AG10803 (cell line): ENCODE data around the gene SYDE2.

Experiments used
- DNase-seq: peaks from one replicate; pipeline ENCODE4 v3.0.0; 2010; ENCODE audit warnings: low read depth
- H3K4me3 ChIP-seq: 2 replicates; pipeline ENCODE4 v1.5.1; 2011; ENCODE audit warnings: mild to moderate bottlenecking, low read length, control low read depth
- TF ChIP-seq, protein P1 (sequence below): conservative IDR thresholded peaks from 2 replicates; pipeline ENCODE4 v1.5.1; 2011; ENCODE audit warnings: mild to moderate bottlenecking, low read length, control low read depth, inconsistent platforms

SYDE2 gene

DNA sequence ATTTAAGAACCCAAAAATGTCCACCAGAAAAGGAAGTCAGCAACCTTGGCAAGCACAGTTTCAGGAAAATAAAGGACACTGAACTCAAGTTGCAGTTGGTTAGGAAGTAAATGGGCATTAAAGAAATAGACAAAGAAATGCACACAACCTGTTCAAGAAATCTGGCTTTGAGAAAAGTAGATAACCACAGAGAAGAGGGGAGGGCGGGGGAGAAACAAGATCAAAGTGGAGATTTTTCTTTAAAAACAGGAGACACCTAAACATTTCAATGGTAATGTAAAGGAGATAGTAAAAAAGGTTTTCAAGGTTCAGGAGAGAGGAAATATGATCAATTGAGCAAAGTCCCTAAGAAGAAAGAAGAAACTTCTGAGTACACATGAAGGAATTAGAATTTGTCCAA lies 29.1 kb downstream of the SYDE2 start:
- TF ChIP-seq, protein P1, sequence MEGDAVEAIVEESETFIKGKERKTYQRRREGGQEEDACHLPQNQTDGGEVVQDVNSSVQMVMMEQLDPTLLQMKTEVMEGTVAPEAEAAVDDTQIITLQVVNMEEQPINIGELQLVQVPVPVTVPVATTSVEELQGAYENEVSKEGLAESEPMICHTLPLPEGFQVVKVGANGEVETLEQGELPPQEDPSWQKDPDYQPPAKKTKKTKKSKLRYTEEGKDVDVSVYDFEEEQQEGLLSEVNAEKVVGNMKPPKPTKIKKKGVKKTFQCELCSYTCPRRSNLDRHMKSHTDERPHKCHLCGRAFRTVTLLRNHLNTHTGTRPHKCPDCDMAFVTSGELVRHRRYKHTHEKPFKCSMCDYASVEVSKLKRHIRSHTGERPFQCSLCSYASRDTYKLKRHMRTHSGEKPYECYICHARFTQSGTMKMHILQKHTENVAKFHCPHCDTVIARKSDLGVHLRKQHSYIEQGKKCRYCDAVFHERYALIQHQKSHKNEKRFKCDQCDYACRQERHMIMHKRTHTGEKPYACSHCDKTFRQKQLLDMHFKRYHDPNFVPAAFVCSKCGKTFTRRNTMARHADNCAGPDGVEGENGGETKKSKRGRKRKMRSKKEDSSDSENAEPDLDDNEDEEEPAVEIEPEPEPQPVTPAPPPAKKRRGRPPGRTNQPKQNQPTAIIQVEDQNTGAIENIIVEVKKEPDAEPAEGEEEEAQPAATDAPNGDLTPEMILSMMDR, result no peak
- no peak overlapping the region for H3K4me3 ChIP-seq
- DNase-seq, result no peak

DNA sequence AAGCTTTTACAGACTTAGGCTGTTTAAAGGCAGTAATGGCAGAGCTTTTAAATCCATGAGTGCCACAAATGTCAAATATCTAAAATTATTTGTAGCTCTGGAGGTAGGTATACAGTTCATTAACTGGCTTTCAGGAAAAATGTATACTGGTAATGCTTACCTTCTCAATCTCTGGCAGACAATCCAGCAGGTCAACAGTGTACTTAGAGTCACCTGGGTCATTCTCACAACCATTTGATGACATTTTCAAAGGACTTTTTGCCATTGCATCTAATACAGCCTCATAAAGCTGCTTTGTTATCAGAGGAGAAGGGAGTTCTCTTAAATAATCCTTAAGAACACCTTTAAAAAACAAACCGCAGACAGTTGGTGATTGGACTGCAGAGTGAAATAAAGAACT lies 31.9 kb downstream of the SYDE2 start:
- H3K4me3 ChIP-seq, result no peak overlapping the region
- TF ChIP-seq, protein P1, result no peak
- DNase-seq, result no peak

DNA sequence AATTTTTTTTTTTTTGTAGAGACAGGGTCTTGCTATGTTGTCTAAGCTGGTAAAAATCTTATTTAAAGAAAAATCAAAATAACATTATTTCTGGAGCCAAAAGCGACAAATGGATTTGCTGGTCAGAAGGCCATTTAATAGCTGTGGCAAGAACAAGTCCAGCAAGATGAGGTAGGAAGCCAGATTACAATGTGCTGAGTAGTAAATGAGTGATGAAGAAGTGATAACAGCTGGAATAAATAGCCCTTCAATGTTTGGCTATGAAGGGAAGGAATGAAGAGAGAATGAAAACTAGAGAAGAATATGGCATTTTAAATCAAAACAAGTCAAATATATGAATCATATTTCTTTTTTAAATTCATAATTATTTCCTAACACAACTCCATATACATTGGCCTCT lies 34.5 kb downstream of the SYDE2 start:
- H3K4me3 ChIP-seq, result no peak overlapping the region
- TF ChIP-seq, protein P1, result no peak

DNA sequence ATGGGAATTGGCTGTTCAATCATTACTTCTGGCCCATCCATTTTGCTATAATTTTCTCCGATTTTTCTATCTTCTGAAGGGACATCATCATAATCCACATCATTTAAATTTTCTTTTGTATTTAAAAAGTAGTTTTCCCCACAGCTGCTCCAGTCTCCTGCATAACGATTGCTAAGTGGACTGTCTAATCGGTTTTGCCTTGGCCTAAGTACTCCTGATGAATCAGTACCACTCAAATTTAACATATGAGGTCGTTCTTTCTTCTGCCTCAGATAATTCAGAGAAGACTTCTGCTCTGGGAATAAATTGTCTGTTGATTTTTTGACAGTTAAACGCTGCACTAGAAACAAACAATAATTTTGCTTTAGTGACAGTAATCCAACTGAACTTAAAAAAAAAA lies 41.9 kb downstream of the SYDE2 start:
- DNase-seq, result no peak
- no peak overlapping the region for H3K4me3 ChIP-seq
- TF ChIP-seq, protein P1, result no peak

More for the DNA sequence above, 34.5 kb downstream of the SYDE2 start:
- DNase-seq, result no peak

DNA sequence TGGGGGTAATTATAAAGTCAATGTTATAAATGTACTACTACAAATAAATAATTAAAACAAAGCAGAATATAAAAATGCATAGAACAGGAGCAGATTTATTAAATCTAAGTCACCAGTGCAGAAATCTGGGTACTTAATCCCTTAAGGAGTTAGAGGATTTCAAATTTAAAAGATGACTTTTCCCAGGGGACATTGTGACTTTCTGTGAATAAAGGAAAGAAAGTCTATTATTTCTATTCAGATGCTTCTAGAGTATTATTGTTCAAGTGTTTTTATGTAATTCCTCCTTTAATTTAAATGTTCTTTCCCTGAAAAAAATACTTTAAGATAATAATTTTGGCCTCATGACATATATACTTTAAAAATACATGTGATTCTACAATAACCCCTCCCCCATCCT lies 43.4 kb downstream of the SYDE2 start:
- TF ChIP-seq, protein P1, result no peak
- no peak overlapping the region for H3K4me3 ChIP-seq
- DNase-seq, result no peak

DNA sequence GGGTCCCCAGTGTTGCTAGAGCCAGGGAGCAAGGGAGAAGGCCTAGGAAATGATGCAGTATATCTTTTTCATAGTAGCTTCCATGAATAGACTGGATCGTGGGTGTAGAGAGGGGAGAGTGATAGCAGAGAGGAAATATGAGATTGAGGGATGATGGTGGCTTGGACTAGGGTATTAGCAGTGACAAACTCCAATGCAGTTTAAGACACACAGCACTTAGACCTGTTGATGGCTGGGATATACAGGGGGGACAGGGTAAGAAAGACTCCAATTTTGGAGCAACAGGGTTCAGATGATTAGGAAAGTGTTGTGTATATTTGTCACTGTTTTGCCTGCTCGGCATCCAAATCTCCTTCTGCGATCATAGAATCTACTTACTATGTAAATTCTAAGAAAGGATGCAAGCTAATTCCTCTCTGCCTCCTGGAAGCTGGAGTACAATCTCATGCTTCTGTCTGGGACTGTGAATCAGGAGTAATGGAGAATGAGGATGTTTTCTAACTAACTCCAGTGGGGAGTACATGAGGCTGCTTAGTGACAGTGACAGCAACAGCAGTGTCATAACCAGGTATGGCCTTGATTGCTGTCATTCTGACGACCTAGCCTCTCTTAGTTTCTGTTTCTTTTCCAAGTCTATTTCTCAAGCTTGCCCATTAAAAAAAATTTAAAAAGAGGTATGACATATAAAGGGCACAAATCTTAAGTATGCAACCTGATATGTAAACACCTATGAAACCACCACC lies 47.5 kb downstream of the SYDE2 start:
- H3K4me3 ChIP-seq, result no peak overlapping the region
- TF ChIP-seq, protein P1, result no peak
- DNase-seq, result no peak

DNA sequence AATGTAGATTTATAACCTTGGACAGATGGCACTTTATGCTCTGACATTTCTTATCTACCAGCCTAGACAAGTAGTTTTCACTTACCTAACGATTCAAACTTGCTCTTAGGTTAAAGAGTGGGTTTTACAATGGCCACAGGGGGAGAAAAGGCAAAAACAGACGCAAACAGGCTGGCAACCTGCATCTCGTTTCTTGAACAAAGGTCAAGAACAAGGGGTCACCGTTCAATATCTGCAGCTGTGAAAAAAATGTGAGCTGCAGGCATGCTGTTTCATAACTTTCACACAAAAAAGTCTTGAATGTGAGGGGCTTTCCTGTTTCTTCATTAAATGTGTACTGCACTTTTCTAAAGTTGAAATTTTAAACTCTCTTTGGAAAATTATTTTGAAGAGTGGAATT lies 49.4 kb downstream of the SYDE2 start:
- TF ChIP-seq, protein P1, result no peak
- no peak overlapping the region for H3K4me3 ChIP-seq
- DNase-seq, result no peak
